A673 (cell line): ENCODE results near the gene SHOX.
"Not testable (repeated sequence)": the region's sequence is repeated elsewhere in the genome, so short reads cannot be mapped to it uniquely, and the experiment has no call there.

Experiments used
- CTCF ChIP-seq: fragments of 300-800, 200-600 bp; sonication (generic); conservative IDR thresholded peaks from 2 replicates; pipeline ENCODE4 v1.5.1; 2017; ENCODE audit warnings: low read depth, mild to moderate bottlenecking, antibody characterized with exemption, low read length, moderate library complexity, mixed read lengths
- EZH2 ChIP-seq: fragments of 200-600 bp; sonication (generic); IDR thresholded peaks from 2 replicates; pipeline ENCODE4 v1.6.1; 2017; ENCODE audit warnings: borderline replicate concordance, low read depth, mild to moderate bottlenecking, mixed read lengths, antibody characterized with exemption, low read length; ENCODE audit not compliant: poor library complexity, severe bottlenecking

DNA sequence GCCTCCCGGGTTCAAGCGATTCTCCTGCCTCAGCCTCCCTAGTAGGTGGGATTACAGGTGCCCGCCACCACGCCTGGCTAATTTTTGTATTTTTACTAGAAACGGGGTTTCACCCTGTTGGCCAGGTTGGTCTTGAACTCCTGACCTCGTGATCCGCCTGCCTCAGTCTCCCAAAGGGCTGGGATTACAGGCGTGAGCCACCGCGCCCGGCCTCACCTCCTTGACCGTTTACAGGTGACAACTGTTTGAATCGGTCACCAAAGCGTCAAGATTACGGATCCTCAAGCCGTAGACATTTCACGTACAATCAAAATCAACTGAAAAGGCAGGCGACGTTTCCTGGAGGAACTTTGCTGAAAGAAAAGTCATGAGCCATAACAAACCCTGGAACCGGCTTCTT lies 41.3 kb upstream of the SHOX start:
- TF ChIP-seq CTCF, EZH2: not testable (repeated sequence)
